ENCODE results near the gene LHCGR. TPM values are rescaled to one million over a fixed set of nuclear protein-coding genes. Genes with fewer than 3 reads are reported as not detected.

The LHCGR gene
- polyA plus RNA-seq, 1 donor from 2014 or later = not detected

DNA sequence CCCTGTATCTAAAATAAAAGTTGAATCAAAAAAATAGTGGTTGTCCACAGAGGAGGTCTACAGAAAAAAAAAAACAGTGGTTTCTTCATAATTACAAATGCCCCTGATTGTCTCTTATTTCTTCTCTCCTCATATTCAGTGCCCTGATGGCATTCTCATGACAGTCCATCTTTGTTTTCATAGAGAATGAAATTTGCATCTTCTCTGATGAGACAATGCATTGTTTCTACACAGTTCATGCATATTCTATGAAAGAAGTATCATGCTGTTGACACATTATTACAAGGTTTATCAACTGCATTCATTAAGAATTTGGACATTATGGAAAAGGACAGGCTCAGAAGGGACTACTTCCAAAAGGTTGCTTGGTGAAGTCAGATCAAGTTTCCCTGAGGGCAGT is 59.5 kb downstream of the LHCGR start:
- H3K27ac ChIP-seq (ENCODE audit: low read length) = no peak overlapping the region

DNA sequence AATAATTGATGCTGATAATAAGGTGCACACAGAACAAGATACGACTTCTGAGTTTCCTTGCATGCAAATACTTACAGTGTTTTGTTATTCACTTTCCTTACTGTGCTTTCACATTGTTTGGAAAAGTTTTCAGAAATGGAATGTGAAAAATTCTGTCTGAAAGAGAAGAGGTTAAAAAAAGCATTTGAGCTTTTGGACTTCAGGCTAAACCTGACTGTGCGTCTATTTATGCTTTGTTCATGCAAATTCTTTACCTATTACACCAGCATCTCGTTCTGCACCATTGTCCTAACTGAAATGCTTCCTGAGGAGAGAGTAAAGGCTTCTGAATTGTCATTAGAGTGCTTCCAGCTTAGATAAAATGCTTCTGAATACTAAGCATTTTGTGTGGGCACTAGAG is 61.4 kb downstream of the LHCGR start:
- H3K4me2 ChIP-seq (ENCODE audit: low read length) = no peak overlapping the region

More for the DNA sequence above, 59.5 kb downstream of the LHCGR start:
- peaks cover 6% of the 10 kb centered on the region for H3F3A ChIP-seq (ENCODE audit: insufficient read depth, low read length, poor library complexity, severe bottlenecking)
- no peaks in the 10 kb centered on the region for H3K9me3 ChIP-seq (ENCODE audit: low read length)
- no peaks in the 10 kb centered on the region for H3K36me3 ChIP-seq (ENCODE audit: insufficient read depth, low read length)
- H3K4me3 ChIP-seq (ENCODE audit: low read length) = no peak overlapping the region
- no peaks in the 10 kb centered on the region for H3K27me3 ChIP-seq (ENCODE audit: insufficient read depth, low read depth, low read length)
- TF ChIP-seq TAF1 (IDR thresholded peaks at IDR 0.05; ENCODE audit: low read depth) = no peak
- no peak for TF ChIP-seq EZH2 (IDR thresholded peaks at IDR 0.05; ENCODE audit: borderline replicate concordance, insufficient read depth, low read length, poor library complexity, severe bottlenecking)
- TF ChIP-seq, protein P1, sequence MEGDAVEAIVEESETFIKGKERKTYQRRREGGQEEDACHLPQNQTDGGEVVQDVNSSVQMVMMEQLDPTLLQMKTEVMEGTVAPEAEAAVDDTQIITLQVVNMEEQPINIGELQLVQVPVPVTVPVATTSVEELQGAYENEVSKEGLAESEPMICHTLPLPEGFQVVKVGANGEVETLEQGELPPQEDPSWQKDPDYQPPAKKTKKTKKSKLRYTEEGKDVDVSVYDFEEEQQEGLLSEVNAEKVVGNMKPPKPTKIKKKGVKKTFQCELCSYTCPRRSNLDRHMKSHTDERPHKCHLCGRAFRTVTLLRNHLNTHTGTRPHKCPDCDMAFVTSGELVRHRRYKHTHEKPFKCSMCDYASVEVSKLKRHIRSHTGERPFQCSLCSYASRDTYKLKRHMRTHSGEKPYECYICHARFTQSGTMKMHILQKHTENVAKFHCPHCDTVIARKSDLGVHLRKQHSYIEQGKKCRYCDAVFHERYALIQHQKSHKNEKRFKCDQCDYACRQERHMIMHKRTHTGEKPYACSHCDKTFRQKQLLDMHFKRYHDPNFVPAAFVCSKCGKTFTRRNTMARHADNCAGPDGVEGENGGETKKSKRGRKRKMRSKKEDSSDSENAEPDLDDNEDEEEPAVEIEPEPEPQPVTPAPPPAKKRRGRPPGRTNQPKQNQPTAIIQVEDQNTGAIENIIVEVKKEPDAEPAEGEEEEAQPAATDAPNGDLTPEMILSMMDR (IDR thresholded peaks at IDR 0.05; ENCODE audit: poor library complexity, severe bottlenecking) = no peak
- no peak for TF ChIP-seq RAD21 (conservative IDR thresholded peaks at IDR 0.05)
- TF ChIP-seq, protein P2, sequence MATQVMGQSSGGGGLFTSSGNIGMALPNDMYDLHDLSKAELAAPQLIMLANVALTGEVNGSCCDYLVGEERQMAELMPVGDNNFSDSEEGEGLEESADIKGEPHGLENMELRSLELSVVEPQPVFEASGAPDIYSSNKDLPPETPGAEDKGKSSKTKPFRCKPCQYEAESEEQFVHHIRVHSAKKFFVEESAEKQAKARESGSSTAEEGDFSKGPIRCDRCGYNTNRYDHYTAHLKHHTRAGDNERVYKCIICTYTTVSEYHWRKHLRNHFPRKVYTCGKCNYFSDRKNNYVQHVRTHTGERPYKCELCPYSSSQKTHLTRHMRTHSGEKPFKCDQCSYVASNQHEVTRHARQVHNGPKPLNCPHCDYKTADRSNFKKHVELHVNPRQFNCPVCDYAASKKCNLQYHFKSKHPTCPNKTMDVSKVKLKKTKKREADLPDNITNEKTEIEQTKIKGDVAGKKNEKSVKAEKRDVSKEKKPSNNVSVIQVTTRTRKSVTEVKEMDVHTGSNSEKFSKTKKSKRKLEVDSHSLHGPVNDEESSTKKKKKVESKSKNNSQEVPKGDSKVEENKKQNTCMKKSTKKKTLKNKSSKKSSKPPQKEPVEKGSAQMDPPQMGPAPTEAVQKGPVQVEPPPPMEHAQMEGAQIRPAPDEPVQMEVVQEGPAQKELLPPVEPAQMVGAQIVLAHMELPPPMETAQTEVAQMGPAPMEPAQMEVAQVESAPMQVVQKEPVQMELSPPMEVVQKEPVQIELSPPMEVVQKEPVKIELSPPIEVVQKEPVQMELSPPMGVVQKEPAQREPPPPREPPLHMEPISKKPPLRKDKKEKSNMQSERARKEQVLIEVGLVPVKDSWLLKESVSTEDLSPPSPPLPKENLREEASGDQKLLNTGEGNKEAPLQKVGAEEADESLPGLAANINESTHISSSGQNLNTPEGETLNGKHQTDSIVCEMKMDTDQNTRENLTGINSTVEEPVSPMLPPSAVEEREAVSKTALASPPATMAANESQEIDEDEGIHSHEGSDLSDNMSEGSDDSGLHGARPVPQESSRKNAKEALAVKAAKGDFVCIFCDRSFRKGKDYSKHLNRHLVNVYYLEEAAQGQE (IDR thresholded peaks at IDR 0.05; ENCODE audit: borderline replicate concordance) = no peak
- no peak for TF ChIP-seq POLR2AphosphoS5 (IDR thresholded peaks at IDR 0.05)
- no peak for TF ChIP-seq EP300 (conservative IDR thresholded peaks at IDR 0.05; ENCODE audit: poor library complexity, severe bottlenecking)
- no peak for TF ChIP-seq SMC3 (conservative IDR thresholded peaks at IDR 0.05; ENCODE audit: poor library complexity)
- TF ChIP-seq MXI1 (conservative IDR thresholded peaks at IDR 0.05; ENCODE audit: poor library complexity, severe bottlenecking) = no peak
- H2AFZ ChIP-seq (ENCODE audit: low read depth, low read length) = no peak overlapping the region
- H4K20me1 ChIP-seq (ENCODE audit: insufficient read depth) = no peaks in the 10 kb centered on the region
- H3K9me2 ChIP-seq (ENCODE audit: insufficient read depth, low read length) = no peaks in the 10 kb centered on the region
- H3K79me2 ChIP-seq (replicated peaks; ENCODE audit: insufficient read depth, low read length) = no peaks in the 10 kb centered on the region
- no peak overlapping the region for H3K4me2 ChIP-seq (ENCODE audit: low read length)
- H3K9ac ChIP-seq (ENCODE audit: low read length) = no peak overlapping the region

More for the DNA sequence above, 61.4 kb downstream of the LHCGR start:
- no peaks in the 10 kb centered on the region for H3K36me3 ChIP-seq (ENCODE audit: insufficient read depth, low read length)
- peaks cover 6% of the 10 kb centered on the region for H3F3A ChIP-seq (ENCODE audit: insufficient read depth, low read length, poor library complexity, severe bottlenecking)
- no peaks in the 10 kb centered on the region for H3K9me3 ChIP-seq (ENCODE audit: low read length)
- H3K27me3 ChIP-seq (ENCODE audit: insufficient read depth, low read depth, low read length) = no peaks in the 10 kb centered on the region
- H3K79me2 ChIP-seq (replicated peaks; ENCODE audit: insufficient read depth, low read length) = no peaks in the 10 kb centered on the region
- no peak overlapping the region for H2AFZ ChIP-seq (ENCODE audit: low read depth, low read length)
- no peak overlapping the region for H3K27ac ChIP-seq (ENCODE audit: low read length)
- no peaks in the 10 kb centered on the region for H4K20me1 ChIP-seq (ENCODE audit: insufficient read depth)
- H3K9me2 ChIP-seq (ENCODE audit: insufficient read depth, low read length) = no peaks in the 10 kb centered on the region
- H3K4me3 ChIP-seq (ENCODE audit: low read length) = no peak overlapping the region
- TF ChIP-seq POLR2AphosphoS5 (IDR thresholded peaks at IDR 0.05) (no peak), EZH2 (IDR thresholded peaks at IDR 0.05; ENCODE audit: borderline replicate concordance, insufficient read depth, low read length, poor library complexity, severe bottlenecking) (no peak), EP300 (conservative IDR thresholded peaks at IDR 0.05; ENCODE audit: poor library complexity, severe bottlenecking) (no peak), SMC3 (conservative IDR thresholded peaks at IDR 0.05; ENCODE audit: poor library complexity) (no peak), RAD21 (conservative IDR thresholded peaks at IDR 0.05) (no peak), MXI1 (conservative IDR thresholded peaks at IDR 0.05; ENCODE audit: poor library complexity, severe bottlenecking) (no peak)
- TF ChIP-seq, protein P1 (IDR thresholded peaks at IDR 0.05; ENCODE audit: poor library complexity, severe bottlenecking) = no peak
- TF ChIP-seq, protein P2 (IDR thresholded peaks at IDR 0.05; ENCODE audit: borderline replicate concordance) = no peak
- H3K9ac ChIP-seq (ENCODE audit: low read length) = no peak overlapping the region

Data from neural cell (in vitro differentiated cells).